ENCODE measurements around the gene SLC13A5.

GRCh38 chr17:6660805-6661463 is 52.2 kb downstream of the SLC13A5 start:
- TF ChIP-seq EP300 (IDR thresholded peaks at IDR 0.05) (no peak), CTCF (IDR thresholded peaks at IDR 0.05) (no peak), POLR2AphosphoS5 (IDR thresholded peaks at IDR 0.05) (no peak), POLR2A (IDR thresholded peaks at IDR 0.05) (no peak)
